Measurements from ENCODE around the gene CTBP1. TPM values are rescaled to one million over a fixed set of nuclear protein-coding genes. Genes with fewer than 3 reads are reported as not detected.

Gene CTBP1
- total and polyA plus RNA-seq, 4 experiments from 2014 or later: 39.3 to 195 (median 132) TPM

GRCh38 chr4:1234811-1235292, 14.1 kb downstream of the CTBP1 start:
- Histone ChIP-seq H3K36me3 (ENCODE audit: insufficient read depth, low read length) (peaks cover 57% of the 10 kb centered on the region), H3K4me1 (ENCODE audit: insufficient read depth, low read length) (no peaks in the 10 kb centered on the region), H3K4me3 (ENCODE audit: low read length in 2 of 2) (no peak overlapping the region), H3K27me3 (ENCODE audit: insufficient read depth, low read length) (no peaks in the 10 kb centered on the region), H3K9me3 (ENCODE audit: control insufficient read depth in 1 of 2, low read length in 2 of 2) (no peaks in the 10 kb centered on the region), H3K27ac (ENCODE audit: low read depth, low read length) (no peak overlapping the region)
- DNase-seq: no peak
- H3K4me1 Mint-ChIP-seq: peaks cover 0 to 7% (median 4%) of the 10 kb centered on the region in 4 donors
- H3K4me3 Mint-ChIP-seq: no peak overlapping the region
- peak overlapping the region in 2 of 7 donors; percentile 29 to 31 for H3K27ac Mint-ChIP-seq
- CTCF ChIA-PET (ENCODE audit: partially characterized antibody): interaction anchor here (1.2 to 1.6 kb wide), 2 partner anchors 33 to 111 kb away, joined by 3 read pairs; no protein-coding TSS in a partner anchor
- H3K27me3 Mint-ChIP-seq: no peaks in the 10 kb centered on the region
- intact Hi-C loops (cut with micrococcal nuclease): no loop called here
- peaks cover 23 to 59% of the 10 kb centered on the region in 2 donors for H3K36me3 Mint-ChIP-seq
- POLR2A ChIA-PET (ENCODE audit: partially characterized antibody): interaction anchor here (0.7 to 1.4 kb wide), 2 partner anchors 14 to 18 kb away, joined by 3 read pairs; partner anchors contain the start of gene CTBP1
- peaks cover 0 to 5% (median 0%) of the 10 kb centered on the region in 8 donors for H3K9me3 Mint-ChIP-seq

- peaks cover 0 to 5% (median 0%) of the 10 kb centered on the region in 8 donors for H3K9me3 Mint-ChIP-seq
- H3K9me3 ChIP-seq (ENCODE audit: control insufficient read depth in 1 of 2, low read length in 2 of 2): no peaks in the 10 kb centered on the region
- ChIA-PET CTCF (ENCODE audit: partially characterized antibody) (interaction anchor here (1.2 to 1.6 kb wide), 2 partner anchors 33 to 112 kb away, joined by 3 read pairs; no protein-coding TSS in a partner anchor), POLR2A (ENCODE audit: partially characterized antibody) (interaction anchor here (0.8 kb wide), 1 partner anchor 96 kb away, joined by 3 read pairs; no protein-coding TSS in a partner anchor)
- H3K27ac ChIP-seq (ENCODE audit: low read depth, low read length): no peak overlapping the region
- H3K4me1 Mint-ChIP-seq: peaks cover 0 to 7% (median 1%) of the 10 kb centered on the region in 4 donors
- DNase-seq: no peak
- H3K36me3 Mint-ChIP-seq: peaks cover 23 to 60% of the 10 kb centered on the region in 2 donors
- H3K27me3 Mint-ChIP-seq: no peaks in the 10 kb centered on the region
- H3K27ac Mint-ChIP-seq: no peak overlapping the region
- peaks cover 56% of the 10 kb centered on the region for H3K36me3 ChIP-seq (ENCODE audit: insufficient read depth, low read length)
- H3K27me3 ChIP-seq (ENCODE audit: insufficient read depth, low read length): no peaks in the 10 kb centered on the region
- no peak overlapping the region for H3K4me3 ChIP-seq (ENCODE audit: low read length in 2 of 2)
- H3K4me3 Mint-ChIP-seq: no peak overlapping the region
- H3K4me1 ChIP-seq (ENCODE audit: insufficient read depth, low read length): no peaks in the 10 kb centered on the region
- intact Hi-C loops (cut with micrococcal nuclease): no loop called here
Measured at GRCh38 chr4:1234309-1234695, 14.6 kb downstream of the CTBP1 start.

- Histone ChIP-seq H3K36me3 (ENCODE audit: insufficient read depth, low read length) (peaks cover 54% of the 10 kb centered on the region), H3K9me3 (ENCODE audit: control insufficient read depth in 1 of 2, low read length in 2 of 2) (no peaks in the 10 kb centered on the region), H3K27me3 (ENCODE audit: insufficient read depth, low read length) (no peaks in the 10 kb centered on the region), H3K4me3 (ENCODE audit: low read length in 2 of 2) (no peak overlapping the region), H3K27ac (ENCODE audit: low read depth, low read length) (no peak overlapping the region), H3K4me1 (ENCODE audit: insufficient read depth, low read length) (no peaks in the 10 kb centered on the region)
- intact Hi-C loops (cut with micrococcal nuclease): no loop called here
- ChIA-PET CTCF (ENCODE audit: partially characterized antibody) (interaction anchor here (1.6 kb wide), 1 partner anchor 34 kb away, joined by 3 read pairs; no protein-coding TSS in a partner anchor), POLR2A (ENCODE audit: partially characterized antibody) (interaction anchor here (0.8 kb wide), 1 partner anchor 96 kb away, joined by 3 read pairs; no protein-coding TSS in a partner anchor)
- peaks cover 0 to 5% (median 0%) of the 10 kb centered on the region in 4 donors for H3K4me1 Mint-ChIP-seq
- H3K27me3 Mint-ChIP-seq: no peaks in the 10 kb centered on the region
- DNase-seq: peak in 1 of 5 donors; percentile 11
- peaks cover 20 to 58% of the 10 kb centered on the region in 2 donors for H3K36me3 Mint-ChIP-seq
- H3K27ac Mint-ChIP-seq: peak overlapping the region in 2 of 7 donors; percentile 57 to 77
- no peak overlapping the region for H3K4me3 Mint-ChIP-seq
- peaks cover 0 to 5% (median 0%) of the 10 kb centered on the region in 8 donors for H3K9me3 Mint-ChIP-seq
Measured at GRCh38 chr4:1233641-1234308, 15.2 kb downstream of the CTBP1 start.

GRCh38 chr4:1232661-1233621, 16.0 kb downstream of the CTBP1 start:
- Histone ChIP-seq H3K27me3 (ENCODE audit: insufficient read depth, low read length) (no peaks in the 10 kb centered on the region), H3K4me3 (ENCODE audit: low read length in 2 of 2) (no peak overlapping the region), H3K36me3 (ENCODE audit: insufficient read depth, low read length) (peaks cover 49% of the 10 kb centered on the region), H3K9me3 (ENCODE audit: control insufficient read depth in 1 of 2, low read length in 2 of 2) (no peaks in the 10 kb centered on the region), H3K4me1 (ENCODE audit: insufficient read depth, low read length) (no peaks in the 10 kb centered on the region), H3K27ac (ENCODE audit: low read depth, low read length) (no peak overlapping the region)
- intact Hi-C loops (cut with micrococcal nuclease): no loop called here
- Mint-ChIP-seq H3K4me3 (no peak overlapping the region), H3K27me3 (no peaks in the 10 kb centered on the region), H3K9me3 (peaks cover 0 to 5% (median 0%) of the 10 kb centered on the region in 8 donors), H3K27ac (peak overlapping the region in 2 of 7 donors; percentile 73 to 78), H3K4me1 (no peaks in the 10 kb centered on the region), H3K36me3 (peaks cover 18 to 51% of the 10 kb centered on the region in 2 donors)
- DNase-seq: peak in 1 of 5 donors; percentile 14
- ChIA-PET POLR2A (ENCODE audit: partially characterized antibody) (no interaction called here), CTCF (ENCODE audit: partially characterized antibody) (interaction anchor here (1.6 kb wide), 1 partner anchor 34 kb away, joined by 3 read pairs; no protein-coding TSS in a partner anchor)

GRCh38 chr4:1231637-1232360, 17.1 kb downstream of the CTBP1 start:
- peaks cover 0 to 9% (median 5%) of the 10 kb centered on the region in 4 donors for H3K4me1 Mint-ChIP-seq
- Histone ChIP-seq H3K27me3 (ENCODE audit: insufficient read depth, low read length) (no peaks in the 10 kb centered on the region), H3K9me3 (ENCODE audit: control insufficient read depth in 1 of 2, low read length in 2 of 2) (no peaks in the 10 kb centered on the region), H3K27ac (ENCODE audit: low read depth, low read length) (no peak overlapping the region), H3K36me3 (ENCODE audit: insufficient read depth, low read length) (peaks cover 58% of the 10 kb centered on the region), H3K4me3 (ENCODE audit: low read length in 2 of 2) (no peak overlapping the region), H3K4me1 (ENCODE audit: insufficient read depth, low read length) (no peaks in the 10 kb centered on the region)
- POLR2A ChIA-PET (ENCODE audit: partially characterized antibody): no interaction called here
- DNase-seq: no peak
- H3K27me3 Mint-ChIP-seq: no peaks in the 10 kb centered on the region
- H3K36me3 Mint-ChIP-seq: peaks cover 30 to 62% of the 10 kb centered on the region in 2 donors
- H3K27ac Mint-ChIP-seq: peak overlapping the region in 2 of 7 donors; percentile 37 to 78
- H3K4me3 Mint-ChIP-seq: no peak overlapping the region
- CTCF ChIA-PET (ENCODE audit: partially characterized antibody): no interaction called here
- H3K9me3 Mint-ChIP-seq: peaks cover 0 to 5% (median 0%) of the 10 kb centered on the region in 8 donors
- intact Hi-C loops (cut with micrococcal nuclease): no loop called here

GRCh38 chr4:1230971-1231636, 17.8 kb downstream of the CTBP1 start:
- Histone ChIP-seq H3K27me3 (ENCODE audit: insufficient read depth, low read length) (no peaks in the 10 kb centered on the region), H3K36me3 (ENCODE audit: insufficient read depth, low read length) (peaks cover 62% of the 10 kb centered on the region), H3K27ac (ENCODE audit: low read depth, low read length) (no peak overlapping the region), H3K9me3 (ENCODE audit: control insufficient read depth in 1 of 2, low read length in 2 of 2) (no peaks in the 10 kb centered on the region), H3K4me1 (ENCODE audit: insufficient read depth, low read length) (no peaks in the 10 kb centered on the region), H3K4me3 (ENCODE audit: low read length in 2 of 2) (no peak overlapping the region)
- CTCF ChIA-PET (ENCODE audit: partially characterized antibody): no interaction called here
- H3K36me3 Mint-ChIP-seq: peaks cover 32 to 66% of the 10 kb centered on the region in 2 donors
- no peaks in the 10 kb centered on the region for H3K27me3 Mint-ChIP-seq
- H3K4me3 Mint-ChIP-seq: no peak overlapping the region
- H3K27ac Mint-ChIP-seq: peak overlapping the region in 1 of 7 donors; percentile 30
- intact Hi-C loops (cut with micrococcal nuclease): no loop called here
- DNase-seq: peak in 1 of 5 donors; percentile 7
- H3K9me3 Mint-ChIP-seq: peaks cover 0 to 5% (median 0%) of the 10 kb centered on the region in 8 donors
- POLR2A ChIA-PET (ENCODE audit: partially characterized antibody): no interaction called here
- peaks cover 0 to 9% (median 5%) of the 10 kb centered on the region in 4 donors for H3K4me1 Mint-ChIP-seq
